WI38 (cell line): ENCODE data around the gene MAN2A2.
"Not testable (repeated sequence)": the region's sequence is repeated elsewhere in the genome, so short reads cannot be mapped to it uniquely, and the experiment has no call there.

Experiments
- H3K4me3 ChIP-seq: 2 replicates; pipeline ENCODE4 v1.5.1; 2011; ENCODE audit warnings: low read depth, mild to moderate bottlenecking, control low read depth, low read length
- TF ChIP-seq, protein P1 (sequence below): IDR thresholded peaks from 2 replicates; pipeline ENCODE4 v1.5.1; 2012; ENCODE audit warnings: low read depth, mild to moderate bottlenecking, control low read depth, low read length

The MAN2A2 gene

DNA sequence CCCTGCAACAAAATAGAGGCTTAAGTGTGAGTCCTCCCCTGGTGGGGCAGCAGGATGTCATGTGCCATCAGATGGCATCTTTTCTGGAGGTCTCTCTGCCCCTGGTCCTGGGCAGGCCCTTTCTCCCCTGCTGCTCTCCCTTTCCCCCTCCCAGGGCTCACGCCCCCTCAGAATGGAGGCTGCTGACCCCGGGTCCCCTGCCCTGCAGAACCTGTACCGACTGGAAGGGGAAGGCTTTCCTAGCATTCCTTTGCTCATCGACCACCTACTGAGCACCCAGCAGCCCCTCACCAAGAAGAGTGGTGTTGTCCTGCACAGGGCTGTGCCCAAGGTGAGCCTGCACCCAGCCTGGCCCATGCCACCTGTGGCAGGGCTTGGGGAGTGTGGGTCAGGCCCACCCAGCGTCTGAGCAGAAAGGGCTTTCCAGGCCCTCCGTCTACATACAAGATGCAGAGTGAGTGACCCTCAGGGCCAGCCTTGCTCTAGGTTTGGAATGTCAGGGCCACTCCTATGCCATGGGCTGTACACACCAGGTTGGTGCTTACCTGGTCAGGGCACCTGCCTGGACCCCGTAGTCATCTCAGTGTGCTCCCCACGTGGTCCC, 11.7 kb upstream of the MAN2A2 start:
- no peak overlapping the region for H3K4me3 ChIP-seq
- TF ChIP-seq, protein P1, sequence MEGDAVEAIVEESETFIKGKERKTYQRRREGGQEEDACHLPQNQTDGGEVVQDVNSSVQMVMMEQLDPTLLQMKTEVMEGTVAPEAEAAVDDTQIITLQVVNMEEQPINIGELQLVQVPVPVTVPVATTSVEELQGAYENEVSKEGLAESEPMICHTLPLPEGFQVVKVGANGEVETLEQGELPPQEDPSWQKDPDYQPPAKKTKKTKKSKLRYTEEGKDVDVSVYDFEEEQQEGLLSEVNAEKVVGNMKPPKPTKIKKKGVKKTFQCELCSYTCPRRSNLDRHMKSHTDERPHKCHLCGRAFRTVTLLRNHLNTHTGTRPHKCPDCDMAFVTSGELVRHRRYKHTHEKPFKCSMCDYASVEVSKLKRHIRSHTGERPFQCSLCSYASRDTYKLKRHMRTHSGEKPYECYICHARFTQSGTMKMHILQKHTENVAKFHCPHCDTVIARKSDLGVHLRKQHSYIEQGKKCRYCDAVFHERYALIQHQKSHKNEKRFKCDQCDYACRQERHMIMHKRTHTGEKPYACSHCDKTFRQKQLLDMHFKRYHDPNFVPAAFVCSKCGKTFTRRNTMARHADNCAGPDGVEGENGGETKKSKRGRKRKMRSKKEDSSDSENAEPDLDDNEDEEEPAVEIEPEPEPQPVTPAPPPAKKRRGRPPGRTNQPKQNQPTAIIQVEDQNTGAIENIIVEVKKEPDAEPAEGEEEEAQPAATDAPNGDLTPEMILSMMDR: no peak

DNA sequence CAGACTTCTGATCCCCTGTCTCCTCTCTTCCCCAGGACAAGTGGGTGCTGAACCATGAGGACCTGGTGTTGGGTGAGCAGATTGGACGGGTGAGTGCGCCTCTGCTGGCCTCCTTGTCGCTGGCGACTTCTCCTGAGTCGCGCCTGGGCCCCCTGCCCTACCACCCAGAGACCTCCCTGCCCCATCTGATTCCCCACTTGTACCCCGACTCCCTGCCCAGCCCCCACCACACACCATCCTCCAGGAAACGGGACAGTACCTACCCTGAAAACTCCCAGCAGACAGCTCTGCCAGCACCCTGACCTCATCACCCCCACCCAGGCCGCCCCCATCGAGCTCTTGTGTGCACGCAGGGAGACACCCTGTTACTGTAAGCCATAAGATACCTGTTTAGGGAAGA, 11.1 kb upstream of the MAN2A2 start:
- TF ChIP-seq, protein P1: no peak
- H3K4me3 ChIP-seq: no peak overlapping the region

- TF ChIP-seq, protein P1: no peak
- H3K4me3 ChIP-seq: no peak overlapping the region
Measured at GRCh38 chr15:90892498-90893174, 10.5 kb upstream of the MAN2A2 start.

DNA sequence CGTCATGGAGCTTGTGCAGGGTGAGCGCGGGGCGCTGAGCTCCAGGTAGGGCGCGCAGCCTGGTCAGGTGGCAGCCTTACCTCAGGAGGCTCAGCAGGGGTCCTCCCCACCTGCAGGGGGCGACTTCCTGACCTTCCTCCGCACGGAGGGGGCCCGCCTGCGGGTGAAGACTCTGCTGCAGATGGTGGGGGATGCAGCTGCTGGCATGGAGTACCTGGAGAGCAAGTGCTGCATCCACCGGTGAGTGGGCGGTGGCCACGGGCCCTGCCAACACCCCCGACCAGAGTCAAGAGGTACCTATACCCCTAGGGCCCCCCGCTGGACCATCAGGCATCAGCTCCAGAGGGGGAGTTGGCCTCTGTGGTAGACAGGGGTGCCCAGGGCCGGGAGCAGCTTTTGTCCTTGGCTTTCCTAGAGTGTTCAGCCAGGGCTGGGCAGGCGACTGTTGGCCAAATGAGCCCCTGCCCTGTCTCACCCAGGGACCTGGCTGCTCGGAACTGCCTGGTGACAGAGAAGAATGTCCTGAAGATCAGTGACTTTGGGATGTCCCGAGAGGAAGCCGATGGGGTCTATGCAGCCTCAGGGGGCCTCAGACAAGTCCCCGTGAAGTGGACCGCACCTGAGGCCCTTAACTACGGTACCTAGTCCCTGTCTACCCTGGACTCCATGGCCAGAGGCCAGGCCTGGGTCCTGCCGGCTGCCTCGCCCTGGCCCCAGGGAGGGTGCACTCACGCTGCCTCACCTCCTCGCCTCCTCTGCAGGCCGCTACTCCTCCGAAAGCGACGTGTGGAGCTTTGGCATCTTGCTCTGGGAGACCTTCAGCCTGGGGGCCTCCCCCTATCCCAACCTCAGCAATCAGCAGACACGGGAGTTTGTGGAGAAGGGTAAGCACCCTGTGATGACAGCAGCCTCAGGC, 9.7 kb upstream of the MAN2A2 start:
- TF ChIP-seq, protein P1: peak; percentile 14; the same call in 1 of the 2 replicates
- H3K4me3 ChIP-seq: no peak overlapping the region

DNA sequence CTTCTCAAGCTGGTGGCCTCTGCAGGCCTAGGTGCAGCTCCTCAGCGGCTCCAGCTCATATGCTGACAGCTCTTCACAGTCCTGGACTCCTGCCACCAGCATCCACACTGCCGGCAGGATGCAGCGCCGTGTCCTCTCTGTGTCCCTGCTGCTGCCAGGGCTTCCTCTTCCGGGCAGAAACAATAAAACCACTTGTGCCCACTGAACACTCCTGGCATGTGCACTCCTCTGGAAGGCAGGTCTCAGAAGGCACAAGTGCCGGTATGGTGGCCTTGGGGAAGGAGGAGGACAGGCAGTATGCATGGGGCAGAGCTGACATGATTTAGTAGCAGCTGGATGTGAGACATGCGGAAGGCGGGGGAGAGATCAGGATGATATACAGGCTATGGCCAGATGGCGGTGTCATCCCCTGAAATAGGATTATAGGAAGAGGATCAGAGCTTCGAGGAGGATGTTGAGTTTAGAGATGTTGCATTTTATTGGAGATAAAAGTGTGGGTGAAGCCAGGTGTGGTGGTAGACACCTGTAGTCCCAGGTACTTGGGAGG, 7.5 kb upstream of the MAN2A2 start:
- no peak overlapping the region for H3K4me3 ChIP-seq
- TF ChIP-seq, protein P1: no peak

- H3K4me3 ChIP-seq: not testable (repeated sequence)
Measured at GRCh38 chr15:90897131-90897655, 5.9 kb upstream of the MAN2A2 start.

DNA sequence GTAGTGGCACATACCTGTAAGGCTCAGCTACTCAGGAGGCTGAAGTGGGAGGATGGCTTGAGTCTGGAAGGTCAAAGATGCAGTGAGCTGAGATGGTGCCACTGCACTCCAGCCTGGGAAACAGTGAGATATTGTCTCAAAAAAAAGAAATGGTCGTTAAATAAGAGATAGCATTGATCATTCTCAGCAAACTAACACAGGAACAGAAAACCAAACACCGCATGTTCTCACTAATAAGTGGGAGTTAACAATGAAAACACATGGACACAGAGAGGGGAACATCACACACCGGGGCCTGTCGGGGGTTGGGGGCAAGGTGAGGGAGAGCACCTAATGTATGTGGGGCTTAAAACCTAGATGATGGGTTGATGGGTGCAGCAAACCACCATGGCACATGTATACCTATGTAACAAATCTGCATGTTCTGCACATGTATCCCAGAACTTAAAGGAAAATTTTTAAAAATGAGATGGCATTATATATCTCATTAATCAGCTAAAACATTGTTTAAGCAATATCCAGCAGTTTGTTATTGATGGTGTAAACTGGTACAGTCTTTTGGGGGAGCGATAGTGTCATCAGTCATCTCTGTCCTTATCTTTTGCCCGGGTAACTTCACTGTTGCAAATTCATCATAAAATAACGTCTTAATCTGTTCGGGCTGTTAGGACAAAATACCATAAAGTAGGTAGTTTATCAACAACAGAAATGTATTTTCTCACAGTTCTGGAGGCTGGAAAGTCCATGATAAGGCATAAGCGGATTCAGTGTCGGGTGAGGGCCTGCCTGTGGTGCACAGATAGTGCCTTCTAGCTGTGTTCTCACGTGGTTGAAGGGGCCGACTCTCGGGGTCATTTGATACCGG, 1.7 kb upstream of the MAN2A2 start:
- TF ChIP-seq, protein P1: no peak
- peak overlapping the region; percentile 76 for H3K4me3 ChIP-seq
